ENCODE results near the gene MYBBP1A. TPM values are rescaled to one million over a fixed set of nuclear protein-coding genes. Genes with fewer than 3 reads are reported as not detected.

The MYBBP1A gene
- total RNA-seq, 2 experiments from 2014 or later = 58.0 to 58.2 TPM

DNA sequence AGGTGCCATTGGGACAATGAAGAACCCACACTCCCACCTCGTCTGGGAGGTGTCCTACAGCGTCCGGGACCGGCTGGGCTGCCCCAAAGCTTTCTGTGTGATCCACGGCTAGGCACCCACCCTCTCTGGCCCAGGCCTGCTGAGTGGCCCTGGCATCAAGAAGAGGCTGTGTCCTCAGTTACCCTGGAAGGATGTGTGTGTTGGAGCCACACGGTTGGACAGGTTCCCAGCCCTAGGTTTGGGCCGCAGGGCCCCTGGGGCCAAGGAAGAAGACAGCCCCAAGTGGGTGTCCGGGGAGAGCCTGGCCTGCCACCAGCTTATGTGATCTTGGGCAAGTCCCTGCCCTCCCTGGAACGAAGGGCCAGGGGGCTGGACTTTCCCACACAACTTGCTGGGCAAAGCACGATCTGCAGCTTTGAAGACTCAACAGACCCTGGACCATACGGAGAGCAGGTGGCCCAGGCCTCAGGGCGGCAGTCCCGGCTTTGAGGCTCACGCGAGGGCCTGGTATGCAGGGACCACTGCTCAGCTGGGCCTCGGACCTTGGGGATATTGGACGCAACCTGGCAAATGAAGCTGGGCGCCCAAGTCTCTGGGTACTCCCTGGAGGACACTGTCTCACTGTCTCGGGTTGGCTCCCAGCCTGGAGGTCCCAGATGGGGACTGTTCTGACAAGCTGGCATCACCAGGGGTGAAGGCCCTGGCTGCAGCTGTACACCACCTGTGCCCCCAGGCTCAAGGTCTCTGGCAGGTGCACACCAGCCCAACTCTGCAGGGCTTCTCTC lies 17.5 kb downstream of the MYBBP1A start:
- H3K4me3 Mint-ChIP-seq = no peak overlapping the region
- DNase-seq (no peak), ATAC-seq (ENCODE audit: poor library complexity) (no peak)
- Histone ChIP-seq H3K4me3 (ENCODE audit: low read length) (no peak overlapping the region), H3K36me3 (ENCODE audit: insufficient read depth, low read length) (peaks cover 37% of the 10 kb centered on the region), H3K27ac (ENCODE audit: low read depth in 1 of 2, low read length in 2 of 2) (no peak overlapping the region), H3K27me3 (ENCODE audit: control insufficient read depth in 1 of 2, insufficient read depth in 2 of 2, low read length in 2 of 2) (no peaks in the 10 kb centered on the region), H3K9me3 (ENCODE audit: control insufficient read depth in 1 of 2, insufficient read depth in 1 of 2, low read length in 2 of 2) (peaks cover 0 to 4% of the 10 kb centered on the region in 2 experiments), H3K4me1 (ENCODE audit: insufficient read depth, low read length) (peaks cover 7% of the 10 kb centered on the region)
- intact Hi-C loops (cut with DNase I, micrococcal nuclease) = no loop called here
- H3K27me3 Mint-ChIP-seq = no peaks in the 10 kb centered on the region
- ChIA-PET CTCF (no interaction called here), POLR2A (interaction anchor here (0.8 kb wide), 1 partner anchor 18 kb away, joined by 3 read pairs; the partner anchor contains the start of gene MYBBP1A)
- H3K4me1 Mint-ChIP-seq (ENCODE audit: low read depth) = peaks cover 5% of the 10 kb centered on the region
- no peak overlapping the region for H3K27ac Mint-ChIP-seq
- no peaks in the 10 kb centered on the region for H3K9me3 Mint-ChIP-seq
- TF ChIP-seq, protein P1, sequence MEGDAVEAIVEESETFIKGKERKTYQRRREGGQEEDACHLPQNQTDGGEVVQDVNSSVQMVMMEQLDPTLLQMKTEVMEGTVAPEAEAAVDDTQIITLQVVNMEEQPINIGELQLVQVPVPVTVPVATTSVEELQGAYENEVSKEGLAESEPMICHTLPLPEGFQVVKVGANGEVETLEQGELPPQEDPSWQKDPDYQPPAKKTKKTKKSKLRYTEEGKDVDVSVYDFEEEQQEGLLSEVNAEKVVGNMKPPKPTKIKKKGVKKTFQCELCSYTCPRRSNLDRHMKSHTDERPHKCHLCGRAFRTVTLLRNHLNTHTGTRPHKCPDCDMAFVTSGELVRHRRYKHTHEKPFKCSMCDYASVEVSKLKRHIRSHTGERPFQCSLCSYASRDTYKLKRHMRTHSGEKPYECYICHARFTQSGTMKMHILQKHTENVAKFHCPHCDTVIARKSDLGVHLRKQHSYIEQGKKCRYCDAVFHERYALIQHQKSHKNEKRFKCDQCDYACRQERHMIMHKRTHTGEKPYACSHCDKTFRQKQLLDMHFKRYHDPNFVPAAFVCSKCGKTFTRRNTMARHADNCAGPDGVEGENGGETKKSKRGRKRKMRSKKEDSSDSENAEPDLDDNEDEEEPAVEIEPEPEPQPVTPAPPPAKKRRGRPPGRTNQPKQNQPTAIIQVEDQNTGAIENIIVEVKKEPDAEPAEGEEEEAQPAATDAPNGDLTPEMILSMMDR (IDR thresholded peaks at IDR 0.05) = no peak
- H3K36me3 Mint-ChIP-seq (ENCODE audit: low read depth) = peaks cover 32% of the 10 kb centered on the region

GRCh38 chr17:4536742-4537411 lies 18.3 kb downstream of the MYBBP1A start:
- Mint-ChIP-seq H3K36me3 (ENCODE audit: low read depth) (peaks cover 25% of the 10 kb centered on the region), H3K9me3 (no peaks in the 10 kb centered on the region), H3K4me3 (no peak overlapping the region), H3K27ac (no peak overlapping the region), H3K27me3 (peaks cover 4% of the 10 kb centered on the region), H3K4me1 (ENCODE audit: low read depth) (peaks cover 5% of the 10 kb centered on the region)
- POLR2A ChIA-PET = interaction anchor here (0.8 kb wide), 1 partner anchor 18 kb away, joined by 3 read pairs; the partner anchor contains the start of gene MYBBP1A
- intact Hi-C loops (cut with DNase I, micrococcal nuclease) = no loop called here
- TF ChIP-seq, protein P1 (IDR thresholded peaks at IDR 0.05) = no peak
- no peak for ATAC-seq (ENCODE audit: poor library complexity)
- Histone ChIP-seq H3K4me3 (ENCODE audit: low read length) (no peak overlapping the region), H3K27ac (ENCODE audit: low read depth in 1 of 2, low read length in 2 of 2) (no peak overlapping the region), H3K9me3 (ENCODE audit: control insufficient read depth in 1 of 2, insufficient read depth in 1 of 2, low read length in 2 of 2) (no peaks in the 10 kb centered on the region), H3K36me3 (ENCODE audit: insufficient read depth, low read length) (peaks cover 30% of the 10 kb centered on the region), H3K27me3 (ENCODE audit: control insufficient read depth in 1 of 2, insufficient read depth in 2 of 2, low read length in 2 of 2) (no peaks in the 10 kb centered on the region), H3K4me1 (ENCODE audit: insufficient read depth, low read length) (peaks cover 7% of the 10 kb centered on the region)
- CTCF ChIA-PET = no interaction called here
- DNase-seq = no peak

DNA sequence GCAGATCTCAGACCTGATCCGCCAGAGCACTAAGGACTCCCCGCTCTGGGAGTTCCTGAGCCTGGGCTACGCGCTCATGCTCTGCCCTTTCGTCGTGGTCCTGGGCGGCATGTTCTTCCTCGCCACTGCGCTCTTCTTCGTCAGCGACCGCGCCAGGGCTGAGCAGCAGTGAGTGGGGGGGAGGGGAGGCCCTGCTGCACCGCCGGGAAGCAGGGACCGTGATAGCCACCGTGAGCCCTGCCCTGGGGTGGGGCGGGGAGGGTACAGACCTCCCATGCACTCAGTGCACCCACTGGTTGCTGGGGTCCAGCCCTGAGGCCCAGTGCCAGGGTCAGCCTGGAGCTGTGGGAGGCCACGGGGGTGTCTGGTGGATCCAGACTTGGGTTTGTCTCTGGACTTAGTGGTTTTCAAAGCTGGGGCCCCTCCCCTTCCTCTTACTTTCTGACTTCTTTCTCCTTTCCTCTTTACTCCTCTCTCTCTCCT lies 18.9 kb downstream of the MYBBP1A start:
- Histone ChIP-seq H3K4me1 (ENCODE audit: insufficient read depth, low read length) (peaks cover 7% of the 10 kb centered on the region), H3K9me3 (ENCODE audit: control insufficient read depth in 1 of 2, insufficient read depth in 1 of 2, low read length in 2 of 2) (no peaks in the 10 kb centered on the region), H3K27ac (ENCODE audit: low read depth in 1 of 2, low read length in 2 of 2) (no peak overlapping the region), H3K36me3 (ENCODE audit: insufficient read depth, low read length) (peaks cover 24% of the 10 kb centered on the region), H3K27me3 (ENCODE audit: control insufficient read depth in 1 of 2, insufficient read depth in 2 of 2, low read length in 2 of 2) (no peaks in the 10 kb centered on the region), H3K4me3 (ENCODE audit: low read length) (no peak overlapping the region)
- intact Hi-C loops (cut with DNase I, micrococcal nuclease) = no loop called here
- ChIA-PET POLR2A (no interaction called here), CTCF (no interaction called here)
- H3K36me3 Mint-ChIP-seq (ENCODE audit: low read depth) = peaks cover 22% of the 10 kb centered on the region
- H3K27me3 Mint-ChIP-seq = peaks cover 6% of the 10 kb centered on the region
- TF ChIP-seq, protein P1 (IDR thresholded peaks at IDR 0.05) = no peak
- no peaks in the 10 kb centered on the region for H3K9me3 Mint-ChIP-seq
- DNase-seq (no peak), ATAC-seq (ENCODE audit: poor library complexity) (no peak)
- peaks cover 5% of the 10 kb centered on the region for H3K4me1 Mint-ChIP-seq (ENCODE audit: low read depth)
- no peak overlapping the region for H3K27ac Mint-ChIP-seq
- H3K4me3 Mint-ChIP-seq = no peak overlapping the region
